Adrenal gland (tissue), 12 donors: ENCODE measurements around the gene HDLBP. TPM values are rescaled to one million over a fixed set of nuclear protein-coding genes. Genes with fewer than 3 reads are reported as not detected.

ENCODE experiments used
- DNase-seq, 7 donors: peaks; one replicate each; pipeline ENCODE4 v3.0.0-alpha.2; 2019 to 2020
- H3K27ac ChIP-seq, 5 donors: fragments of 200-600 bp; sonication (generic) in 4 of 5; 1 replicate in 3 of 5; 2 replicates in 2 of 5; pipeline versions ENCODE4 v1.5.1 to v1.8.0; 2016 to 2020; ENCODE audit warnings: mild to moderate bottlenecking in 1 of 5
- H3K27me3 ChIP-seq: fragments of 200-600 bp; 2 replicates; pipeline ENCODE4 v1.8.0; 2021
- H3K36me3 ChIP-seq, 2 donors: fragments of 200-600 bp; replicated peaks in 1 of 2; 1 replicate in 1 of 2; 2 replicates in 1 of 2; pipeline versions ENCODE4 v1.5.1 to v1.8.0; 2018 to 2022
- H3K4me1 ChIP-seq, 2 donors: fragments of 200-600 bp; replicated peaks in 1 of 2; 1 replicate in 1 of 2; 2 replicates in 1 of 2; pipeline versions ENCODE4 v1.5.1 to v1.8.0; 2018 to 2021
- H3K4me3 ChIP-seq, 4 donors: fragments of 200-600 bp; sonication (generic) in 3 of 4; one replicate each; pipeline ENCODE4 v1.5.1; 2016 to 2018
- H3K9me3 ChIP-seq, 3 donors: fragments of 200-600 bp; sonication (generic) in 1 of 3; replicated peaks in 1 of 3; 1 replicate in 2 of 3; 2 replicates in 1 of 3; pipeline versions ENCODE4 v1.5.1 to v1.8.0; 2016 to 2021
- POLR2A ChIP-seq, 2 donors: fragments of 450-650 bp; IDR thresholded peaks; one replicate each; pipeline ENCODE4 v1.6.1; 2017; ENCODE audit warnings: antibody characterized with exemption in 2 of 2, mild to moderate bottlenecking in 2 of 2, moderate library complexity in 1 of 2
- WGBS, 4 donors: extraction: QIAGEN DNeasy Blood & Tissue Kit in 2 of 4; methylation state at CpG; one replicate each; pipeline versions ENCODE4 v1.1.5 to v1.1.7; 2013 to 2017; 5-methylcytosine and 5-hydroxymethylcytosine counted together
- intact Hi-C, 2 donors: fragments of 100-400 bp; cut with DNase I; formaldehyde crosslinking; loops; one replicate each; pipeline versions ENCODE4 v1.14.1 to v1.15.0; 2022 to 2023
- polyA plus RNA-seq, 3 donors: library from polyadenylated mRNA; stranded (reverse); fragments of 200-250 nt in 2 of 3; fragments of 350-450 nt in 1 of 3; fragmentation: Illumina TruSeq in 1 of 3; extraction: RNeasy Lipid Tissue Mini Kit (QIAGEN cat#74804) in 1 of 3; gene quantifications; one replicate each; pipeline ENCODE4 v1.2.3, GENCODE V29; 2013 to 2014
- total RNA-seq, 9 donors: library from RNA; depleted of rRNA in 4 of 9; stranded (reverse); fragments of >200 nt in 4 of 9; fragments of 120-200 nt in 1 of 9; fragmentation: NEBNext Ultra II Directional in 1 of 9; extraction: Animal tissue kit (Norgen Biotek cat#: 25700) in 1 of 9; gene quantifications; one replicate each; pipeline versions ENCODE4 v1.1.0 to v1.2.4, GENCODE V29; 2013 to 2023
- TF ChIP-seq, protein P1 (sequence below), 6 experiments: fragments of 450-650 bp in 4 of 6; fragments of 200-600 bp in 2 of 6; sonication (generic) in 1 of 6; IDR thresholded peaks; 1 replicate in 5 of 6; 2 replicates in 1 of 6; pipeline versions ENCODE4 v1.5.1 to v1.8.0; 2016 to 2021; ENCODE audit warnings: antibody characterized with exemption in 6 of 6, mild to moderate bottlenecking in 2 of 6, moderate library complexity in 1 of 6
- donor health status: healthy with polysubstance abuse.
- donor health status: Bipolar disorder and iron deficiency.
- donor health status: DM: yes; HTN: yes; CAD: no.
- donor health status: DM: no; HTN: no; CAD: no.
- donor health status: DM: no; HTN: no; CAD: no.
- donor health status: DM: yes; HTN: yes; CAD: no.

The HDLBP gene
- total and polyA plus RNA-seq, 12 donors = 295 to 880 (median 454) TPM

DNA sequence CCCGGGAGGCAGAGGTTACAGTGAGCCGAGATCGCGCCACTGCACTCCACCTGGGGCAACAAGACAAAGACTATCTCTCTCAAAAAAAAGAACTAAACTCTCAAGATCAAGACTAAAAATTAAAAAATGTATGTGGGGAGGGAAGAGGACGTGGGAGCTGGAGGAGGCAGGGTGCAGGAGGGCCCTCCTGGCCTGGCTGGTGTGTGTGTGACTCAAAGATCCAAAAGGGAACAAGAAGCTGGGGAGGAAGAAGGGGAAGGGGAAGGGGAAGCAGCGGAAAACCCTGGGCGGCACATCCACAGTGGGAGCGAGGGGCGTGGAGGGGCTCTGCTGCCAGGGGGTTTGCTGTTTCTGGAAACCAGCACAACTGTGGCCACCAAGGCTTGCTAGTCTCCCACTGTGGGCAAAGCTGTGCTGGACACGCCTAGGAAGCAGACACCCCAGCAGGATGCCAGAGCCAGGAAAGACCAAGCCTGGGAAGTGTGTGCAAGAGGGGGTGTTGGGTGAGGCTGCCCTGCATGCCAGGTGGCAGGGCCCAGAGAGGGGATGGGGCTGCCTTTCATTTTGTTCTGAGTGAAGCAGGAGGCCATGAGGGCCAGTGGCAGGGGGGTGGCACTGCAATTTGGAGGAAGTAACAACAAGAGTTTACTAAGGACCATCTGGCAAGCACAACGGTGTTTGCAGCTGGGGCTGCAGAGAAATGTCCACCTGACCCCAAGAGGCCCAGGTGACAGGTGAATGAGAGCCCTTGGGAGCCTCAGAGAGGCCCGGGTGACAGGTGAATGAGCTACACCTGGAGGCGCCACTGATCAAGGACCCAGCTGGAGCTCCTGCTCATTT lies 82.5 kb downstream of the HDLBP start:
- intact Hi-C loops = no loop called here
- 87 to 88% (median 88%) methylated on average over 11 to 13 of the region's 13 CpGs for WGBS, 4 donors
- H3K27ac ChIP-seq = no peak overlapping the region
- H3K9me3 ChIP-seq = no peaks in the 10 kb centered on the region
- peaks cover 6 to 20% of the 10 kb centered on the region in 2 donors for H3K4me1 ChIP-seq
- H3K36me3 ChIP-seq = peaks cover 0 to 100% of the 10 kb centered on the region in 2 donors
- H3K27me3 ChIP-seq = no peaks in the 10 kb centered on the region
- peak in 1 of 7 donors; percentile 11 for DNase-seq
- TF ChIP-seq POLR2A (IDR thresholded peaks at IDR 0.05) = no peak
- TF ChIP-seq, protein P1, sequence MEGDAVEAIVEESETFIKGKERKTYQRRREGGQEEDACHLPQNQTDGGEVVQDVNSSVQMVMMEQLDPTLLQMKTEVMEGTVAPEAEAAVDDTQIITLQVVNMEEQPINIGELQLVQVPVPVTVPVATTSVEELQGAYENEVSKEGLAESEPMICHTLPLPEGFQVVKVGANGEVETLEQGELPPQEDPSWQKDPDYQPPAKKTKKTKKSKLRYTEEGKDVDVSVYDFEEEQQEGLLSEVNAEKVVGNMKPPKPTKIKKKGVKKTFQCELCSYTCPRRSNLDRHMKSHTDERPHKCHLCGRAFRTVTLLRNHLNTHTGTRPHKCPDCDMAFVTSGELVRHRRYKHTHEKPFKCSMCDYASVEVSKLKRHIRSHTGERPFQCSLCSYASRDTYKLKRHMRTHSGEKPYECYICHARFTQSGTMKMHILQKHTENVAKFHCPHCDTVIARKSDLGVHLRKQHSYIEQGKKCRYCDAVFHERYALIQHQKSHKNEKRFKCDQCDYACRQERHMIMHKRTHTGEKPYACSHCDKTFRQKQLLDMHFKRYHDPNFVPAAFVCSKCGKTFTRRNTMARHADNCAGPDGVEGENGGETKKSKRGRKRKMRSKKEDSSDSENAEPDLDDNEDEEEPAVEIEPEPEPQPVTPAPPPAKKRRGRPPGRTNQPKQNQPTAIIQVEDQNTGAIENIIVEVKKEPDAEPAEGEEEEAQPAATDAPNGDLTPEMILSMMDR (IDR thresholded peaks at IDR 0.05) = no peak
- no peak overlapping the region for H3K4me3 ChIP-seq

- H3K36me3 ChIP-seq = peaks cover 0 to 93% of the 10 kb centered on the region in 2 donors
- 94 to 97% (median 96%) methylated on average over 11 to 19 of the region's 19 CpGs for WGBS, 4 donors
- peak in 1 of 7 donors; percentile 16 for DNase-seq
Measured at GRCh38 chr2:241230435-241230834, 85.0 kb downstream of the HDLBP start.

GRCh38 chr2:241229563-241230401 lies 85.7 kb downstream of the HDLBP start:
- 72 to 90% (median 90%) methylated on average over 3 to 29 of the region's 29 CpGs for WGBS, 4 donors
- no peaks in the 10 kb centered on the region for H3K27me3 ChIP-seq
- peaks cover 0 to 87% of the 10 kb centered on the region in 2 donors for H3K36me3 ChIP-seq
- TF ChIP-seq, protein P1 (IDR thresholded peaks at IDR 0.05) = no peak
- TF ChIP-seq POLR2A (IDR thresholded peaks at IDR 0.05) = no peak
- intact Hi-C loops = no loop called here
- DNase-seq = peak in 2 of 7 donors; percentile 12 to 14
- no peak overlapping the region for H3K4me3 ChIP-seq
- peak overlapping the region in 1 of 5 donors; percentile 71 for H3K27ac ChIP-seq
- H3K9me3 ChIP-seq = no peaks in the 10 kb centered on the region
- peaks cover 6 to 20% of the 10 kb centered on the region in 2 donors for H3K4me1 ChIP-seq

More at GRCh38 chr2:241230435-241230834, 85.0 kb downstream of the HDLBP start:
- Histone ChIP-seq H3K27me3 (no peaks in the 10 kb centered on the region), H3K9me3 (no peaks in the 10 kb centered on the region), H3K4me1 (peaks cover 6 to 20% of the 10 kb centered on the region in 2 donors), H3K4me3 (no peak overlapping the region), H3K27ac (no peak overlapping the region)
- no peak for TF ChIP-seq POLR2A (IDR thresholded peaks at IDR 0.05)
- TF ChIP-seq, protein P1 (IDR thresholded peaks at IDR 0.05) = no peak
- intact Hi-C loops = no loop called here
